H9 (cell line): ENCODE measurements around the gene RBM4B. TPM values are rescaled to one million over a fixed set of nuclear protein-coding genes. Genes with fewer than 3 reads are reported as not detected.

Experiments used
- DNase-seq: peaks from one replicate; pipeline ENCODE4 v3.0.0-alpha.2; 2017
- H2AFZ ChIP-seq: one replicate; pipeline ENCODE4 v1.6.1; 2013; ENCODE audit warnings: mild to moderate bottlenecking, low read length, control low read depth, moderate library complexity
- H2AK5ac ChIP-seq: 2 replicates; pipeline ENCODE4 v1.6.1; 2013; ENCODE audit warnings: low read length, control low read depth, mixed read lengths; ENCODE audit not compliant: insufficient read length
- H2BK120ac ChIP-seq: one replicate; pipeline ENCODE4 v1.6.1; 2013; ENCODE audit warnings: low read depth, mild to moderate bottlenecking, low read length, control low read depth, inconsistent platforms; ENCODE audit not compliant: poor library complexity, severe bottlenecking
- H2BK12ac ChIP-seq: 2 replicates; pipeline ENCODE4 v1.6.1; 2013; ENCODE audit warnings: low read length, control low read depth, mixed read lengths, low read depth; ENCODE audit not compliant: insufficient read length
- H2BK15ac ChIP-seq: 2 replicates; pipeline ENCODE4 v1.6.1; 2013; ENCODE audit warnings: low read depth, low read length, control low read depth
- H2BK20ac ChIP-seq: one replicate; pipeline ENCODE4 v1.6.1; 2013; ENCODE audit warnings: low read depth, mild to moderate bottlenecking, low read length, control low read depth, inconsistent platforms; ENCODE audit not compliant: poor library complexity, severe bottlenecking
- H2BK5ac ChIP-seq: 2 replicates; pipeline ENCODE4 v1.6.1; 2013; ENCODE audit warnings: low read length, control low read depth, mixed read lengths; ENCODE audit not compliant: insufficient read length
- H3K14ac ChIP-seq: 2 replicates; pipeline ENCODE4 v1.6.1; 2013; ENCODE audit warnings: low read length, control low read depth; ENCODE audit not compliant: insufficient read depth
- H3K18ac ChIP-seq: 2 replicates; pipeline ENCODE4 v1.6.1; 2013; ENCODE audit warnings: low read depth, mild to moderate bottlenecking, mixed read lengths, low read length, control low read depth; ENCODE audit not compliant: insufficient read length
- H3K23ac ChIP-seq: 2 replicates; pipeline ENCODE4 v1.6.1; 2013; ENCODE audit warnings: low read length, control low read depth, mixed read lengths, low read depth; ENCODE audit not compliant: insufficient read length
- H3K23me2 ChIP-seq: 2 replicates; pipeline ENCODE4 v1.6.1; 2013; ENCODE audit warnings: low read depth, mild to moderate bottlenecking, mixed read lengths, low read length, control low read depth; ENCODE audit not compliant: insufficient read length, poor library complexity, severe bottlenecking
- H3K27ac ChIP-seq: 2 replicates; pipeline ENCODE4 v1.5.1; 2013; ENCODE audit warnings: low read length, control low read depth, mixed read lengths, low read depth; ENCODE audit not compliant: insufficient read length
- H3K27me3 ChIP-seq: 2 replicates; pipeline ENCODE4 v1.6.1; 2013; ENCODE audit warnings: low read length, control low read depth, inconsistent platforms; ENCODE audit not compliant: insufficient read depth
- H3K4ac ChIP-seq: 2 replicates; pipeline ENCODE4 v1.6.1; 2013; ENCODE audit warnings: low read depth, mild to moderate bottlenecking, control low read depth, inconsistent platforms, low read length, moderate library complexity
- H3K4me1 ChIP-seq: 2 replicates; pipeline ENCODE4 v1.6.1; 2013; ENCODE audit warnings: low read length, control low read depth, inconsistent platforms; ENCODE audit not compliant: insufficient read depth
- H3K4me2 ChIP-seq: 2 replicates; pipeline ENCODE4 v1.6.1; 2013; ENCODE audit warnings: low read length, control low read depth, mixed read lengths; ENCODE audit not compliant: insufficient read length, insufficient read depth
- H3K56ac ChIP-seq: 2 replicates; pipeline ENCODE4 v1.6.1; 2013; ENCODE audit warnings: low read depth, mild to moderate bottlenecking, mixed read lengths, low read length, control low read depth; ENCODE audit not compliant: insufficient read length
- H3K79me1 ChIP-seq: 2 replicates; pipeline ENCODE4 v1.6.1; 2013; ENCODE audit warnings: low read depth, mild to moderate bottlenecking, moderate library complexity, low read length, control low read depth, inconsistent platforms; ENCODE audit not compliant: insufficient read depth, poor library complexity, severe bottlenecking
- H3K79me2 ChIP-seq: 2 replicates; pipeline ENCODE4 v1.6.1; 2013; ENCODE audit warnings: low read length, control low read depth, inconsistent platforms; ENCODE audit not compliant: insufficient read depth
- H3K9ac ChIP-seq: 2 replicates; pipeline ENCODE4 v1.6.1; 2013; ENCODE audit warnings: low read length, control low read depth, mixed read lengths; ENCODE audit not compliant: insufficient read length; ENCODE audit errors: extremely low read depth
- H3K9me3 ChIP-seq: one replicate; pipeline ENCODE4 v1.6.1; 2013; ENCODE audit warnings: low read depth, low read length, inconsistent platforms; ENCODE audit not compliant: control insufficient read depth
- H3T11ph ChIP-seq: one replicate; pipeline ENCODE4 v1.6.1; 2013; ENCODE audit warnings: mild to moderate bottlenecking, low read length, control low read depth, inconsistent platforms
- H4K20me1 ChIP-seq: one replicate; pipeline ENCODE4 v1.6.1; 2013; ENCODE audit not compliant: control insufficient read depth, insufficient read length, insufficient read depth
- H4K5ac ChIP-seq: 2 replicates; pipeline ENCODE4 v1.6.1; 2013; ENCODE audit warnings: low read depth, mild to moderate bottlenecking, mixed read lengths, low read length, control low read depth; ENCODE audit not compliant: insufficient read length
- H4K8ac ChIP-seq: replicated peaks from 2 replicates; pipeline ENCODE4 v1.6.1; 2013; ENCODE audit warnings: low read length, control low read depth, mixed read lengths, low read depth; ENCODE audit not compliant: insufficient read length
- H4K91ac ChIP-seq: 2 replicates; pipeline ENCODE4 v1.6.1; 2013; ENCODE audit warnings: low read depth, mild to moderate bottlenecking, moderate library complexity, mixed read lengths, low read length, control low read depth; ENCODE audit not compliant: insufficient read length
- H3K27ac Mint-ChIP-seq, 3 experiments: 2 replicates in 2 of 3; 3 replicates in 1 of 3; pipeline ENCODE4 v1.8.0; 2020 to 2021; ENCODE audit warnings: mixed read lengths in 3 of 3, mild to moderate bottlenecking in 1 of 3, moderate library complexity in 1 of 3
- H3K27me3 Mint-ChIP-seq: 2 replicates; pipeline ENCODE4 v1.8.0; 2021; ENCODE audit warnings: low read depth, mild to moderate bottlenecking, moderate library complexity, mixed read lengths
- H3K36me3 Mint-ChIP-seq, 3 experiments: 2 replicates in 2 of 3; 3 replicates in 1 of 3; pipeline ENCODE4 v1.8.0; 2020 to 2021; ENCODE audit warnings: low read depth in 3 of 3, mixed read lengths in 3 of 3; ENCODE audit not compliant: insufficient read depth in 1 of 3
- H3K4me1 Mint-ChIP-seq, 2 experiments: 2 replicates each; pipeline ENCODE4 v1.8.0; 2020; ENCODE audit warnings: mixed read lengths in 2 of 2
- H3K4me3 Mint-ChIP-seq, 2 experiments: 2 replicates in 1 of 2; 3 replicates in 1 of 2; pipeline ENCODE4 v1.8.0; 2020 to 2021; ENCODE audit warnings: mild to moderate bottlenecking in 2 of 2, mixed read lengths in 2 of 2, moderate library complexity in 1 of 2
- H3K9me3 Mint-ChIP-seq, 2 experiments: 2 replicates in 1 of 2; 3 replicates in 1 of 2; pipeline ENCODE4 v1.8.0; 2020; ENCODE audit warnings: mild to moderate bottlenecking in 2 of 2, mixed read lengths in 2 of 2, moderate library complexity in 1 of 2
- CTCF ChIP-seq: fragments of 200-600 bp; sonication (generic); conservative IDR thresholded peaks from 3 replicates; pipeline ENCODE4 v1.8.0; 2021; ENCODE audit warnings: antibody characterized with exemption, mild to moderate bottlenecking
- WGBS: extraction: QIAGEN DNeasy Blood & Tissue Kit; methylation state at CpG from one replicate; pipeline ENCODE4 v1.1.7; 2013; ENCODE audit warnings: missing lambda C conversion rate, low lambda C conversion rate, mixed read lengths; ENCODE audit not compliant: insufficient read length; ENCODE audit errors: extremely low coverage; 5-methylcytosine and 5-hydroxymethylcytosine counted together
- total RNA-seq: library from RNA; stranded (reverse); gene quantifications from 2 replicates; pipeline ENCODE4 v1.2.1, GENCODE V29; 2021

The RBM4B gene
- total RNA-seq, 1 experiment from 2014 or later: 34.0 TPM

GRCh38 chr11:66705587-66706335 is 28.1 kb upstream of the RBM4B start:
- peaks cover 20 to 74% (median 67%) of the 10 kb centered on the region in 3 experiments; a peak in 6 of 7 replicates for H3K36me3 Mint-ChIP-seq
- H3K23me2 ChIP-seq: no peaks in the 10 kb centered on the region
- WGBS: no CpG with 5 or more reads among the region's 26 CpGs
- H3K23ac ChIP-seq: no peak overlapping the region
- peak overlapping the region in 2 of 3 experiments; percentile 26 to 45; a peak in 4 of 7 replicates for H3K27ac Mint-ChIP-seq
- H3K4ac ChIP-seq: no peak overlapping the region
- no peak overlapping the region for H3K27ac ChIP-seq
- no peak overlapping the region for H2BK12ac ChIP-seq
- H4K5ac ChIP-seq: no peak overlapping the region
- no peak overlapping the region for H2AK5ac ChIP-seq
- no peaks in the 10 kb centered on the region for H3K79me2 ChIP-seq
- no peak overlapping the region for H3K4me2 ChIP-seq
- no peaks in the 10 kb centered on the region for H3K27me3 ChIP-seq
- no peak overlapping the region for H2BK5ac ChIP-seq
- no peak overlapping the region for H2BK20ac ChIP-seq
- no peaks in the 10 kb centered on the region for H3K4me1 Mint-ChIP-seq
- no peak for TF ChIP-seq CTCF
- no peak overlapping the region for H2AFZ ChIP-seq
- no peak overlapping the region for H2BK120ac ChIP-seq
- no peak for DNase-seq
- no peaks in the 10 kb centered on the region for H3K9me3 Mint-ChIP-seq
- H3K79me1 ChIP-seq: no peaks in the 10 kb centered on the region
- no peaks in the 10 kb centered on the region for H4K20me1 ChIP-seq
- no peak overlapping the region for H4K8ac ChIP-seq
- no peak overlapping the region for H3K56ac ChIP-seq
- H3K18ac ChIP-seq: no peak overlapping the region
- no peak overlapping the region for H2BK15ac ChIP-seq
- H3K4me3 Mint-ChIP-seq: no peak overlapping the region
- H3K9ac ChIP-seq: no peak overlapping the region
- H3K4me1 ChIP-seq: no peaks in the 10 kb centered on the region
- no peak overlapping the region for H4K91ac ChIP-seq
- no peaks in the 10 kb centered on the region for H3K9me3 ChIP-seq
- no peak overlapping the region for H3T11ph ChIP-seq
- H3K14ac ChIP-seq: no peak overlapping the region; the same call in 1 of the 2 replicates
- no peaks in the 10 kb centered on the region for H3K27me3 Mint-ChIP-seq
